ENCODE measurements around the gene SLC25A45. TPM values are rescaled to one million over a fixed set of nuclear protein-coding genes. Genes with fewer than 3 reads are reported as not detected.
A peak's percentile ranks its signal among the peaks of the same experiment; 100 is the strongest.

The SLC25A45 gene
- total and polyA plus RNA-seq, 2 donors (not counting 1 experiment from before 2014, with no cell fraction given): 16.4 to 80.6 TPM

- Histone ChIP-seq H3K36me3 (replicated peaks in 1 of 2; ENCODE audit: control extremely low read depth in 1 of 2, control insufficient read depth in 1 of 2, extremely low read depth in 1 of 2, insufficient read depth in 2 of 2, low read length in 1 of 2) (peaks cover 4 to 20% of the 10 kb centered on the region in 2 experiments), H3K79me2 (ENCODE audit: control insufficient read depth, insufficient read depth, low read length) (peaks cover 72% of the 10 kb centered on the region), H3K27me3 (replicated peaks in 1 of 4; ENCODE audit: control extremely low read depth in 1 of 4, control insufficient read depth in 3 of 4, insufficient read depth in 4 of 4, low read length in 3 of 4) (no peaks in the 10 kb centered on the region), H3K4me2 (replicated peaks; ENCODE audit: low read depth, low read length, poor library complexity, severe bottlenecking) (peak overlapping the region; percentile 94), H3K9me3 (ENCODE audit: control extremely low read depth in 1 of 3, control insufficient read depth in 2 of 3, insufficient read depth in 1 of 3, low read length in 2 of 3) (no peaks in the 10 kb centered on the region), H3K4me1 (ENCODE audit: control insufficient read depth in 2 of 2, insufficient read depth in 2 of 2, low read length in 2 of 2) (peaks cover 48 to 56% of the 10 kb centered on the region in 2 donors), H4K20me1 (ENCODE audit: control insufficient read depth, insufficient read depth, low read length, poor library complexity, severe bottlenecking) (no peaks in the 10 kb centered on the region), H2AFZ (ENCODE audit: insufficient read depth, low read depth, low read length, poor library complexity, severe bottlenecking) (peak overlapping the region; percentile 74), H3K9ac (ENCODE audit: low read length) (peak overlapping the region; percentile 77), H3K27ac (ENCODE audit: low read length in 2 of 2) (peak overlapping the region in 1 of 2 donors; percentile 97), H3K4me3 (ENCODE audit: control extremely low read depth in 1 of 5, extremely low read depth in 1 of 5, insufficient read depth in 1 of 5, low read depth in 2 of 5, low read length in 4 of 5) (peak overlapping the region; percentile 43 to 86 (median 63))
- H3K27ac Mint-ChIP-seq: peak overlapping the region; percentile 100
- ATAC-seq (ENCODE audit: low read depth): no peak
- POLR2A ChIA-PET: interaction anchor here (0.6 to 16.5 kb wide), 18 partner anchors 8 to 131 kb away, joined by 3 to 1159 read pairs (median 5); partner anchors contain the start of genes FRMD8, MALAT1, SCYL1 and SLC25A45
- DNase-seq: no peak
- peaks cover 53% of the 10 kb centered on the region for H3K4me1 Mint-ChIP-seq
- H3K9me3 Mint-ChIP-seq (ENCODE audit: insufficient read depth): no peaks in the 10 kb centered on the region
- TF ChIP-seq EZH2 (IDR thresholded peaks at IDR 0.05; ENCODE audit: borderline replicate concordance, insufficient read depth, low read depth, low read length, poor library complexity, severe bottlenecking) (no peak), CTCF (IDR thresholded peaks at IDR 0.05) (no peak)
- intact Hi-C loops (cut with micrococcal nuclease): loop anchor here (1.0 to 2.0 kb wide), 8 partner anchors 8 to 95 kb away; partner anchors contain the start of gene SLC25A45
- CTCF ChIA-PET: interaction anchor here (0.9 to 14.9 kb wide), 25 partner anchors 9 to 172 kb away, joined by 3 to 541 read pairs (median 9); partner anchors contain the start of genes FRMD8, MALAT1, SCYL1 and SLC25A45
- WGBS (ENCODE audit: insufficient coverage): 81% methylated on average over 11 of the region's 11 CpGs
- H3K27me3 Mint-ChIP-seq: no peaks in the 10 kb centered on the region
- peak overlapping the region; percentile 96 for H3K4me3 Mint-ChIP-seq
These were observed 33.3 kb upstream of the SLC25A45 start for GRCh38 chr11:65415499-65416340.

All from B cell (primary cell).